Thymus (tissue), 11 donors: Measurements from ENCODE around the gene WDFY3. TPM values are rescaled to one million over a fixed set of nuclear protein-coding genes. Genes with fewer than 3 reads are reported as not detected.

Experiments used
- DNase-seq, 9 donors: peaks; one replicate each; pipeline ENCODE4 v3.0.0-alpha.2; 2013; ENCODE audit warnings: low spot score in 9 of 9, low read depth in 6 of 9, missing footprints in 1 of 9
- H3K27ac ChIP-seq, 2 donors: one replicate each; pipeline ENCODE4 v1.5.1; 2013; ENCODE audit warnings: control low read depth in 1 of 2, low read depth in 1 of 2, low read length in 1 of 2, mild to moderate bottlenecking in 1 of 2, moderate library complexity in 1 of 2
- H3K27me3 ChIP-seq, 2 donors: one replicate each; pipeline ENCODE4 v1.5.1; 2013; ENCODE audit warnings: low read length in 1 of 2; ENCODE audit not compliant: control insufficient read depth in 2 of 2, insufficient read depth in 1 of 2
- H3K36me3 ChIP-seq, 2 donors: one replicate each; pipeline ENCODE4 v1.5.1; 2013; ENCODE audit warnings: low read length in 1 of 2, mild to moderate bottlenecking in 1 of 2, moderate library complexity in 1 of 2; ENCODE audit not compliant: control insufficient read depth in 2 of 2, insufficient read depth in 2 of 2
- H3K4me1 ChIP-seq, 2 donors: one replicate each; pipeline ENCODE4 v1.5.1; 2013; ENCODE audit warnings: low read length in 2 of 2; ENCODE audit not compliant: control insufficient read depth in 2 of 2, insufficient read depth in 2 of 2
- H3K4me3 ChIP-seq, 2 donors: one replicate each; pipeline ENCODE4 v1.5.1; 2013; ENCODE audit warnings: low read length in 2 of 2, control low read depth in 1 of 2, mild to moderate bottlenecking in 1 of 2
- H3K9me3 ChIP-seq, 2 donors: one replicate each; pipeline ENCODE4 v1.5.1; 2013; ENCODE audit warnings: low read length in 1 of 2, mild to moderate bottlenecking in 1 of 2; ENCODE audit not compliant: control insufficient read depth in 2 of 2, insufficient read depth in 1 of 2
- WGBS: extraction: QIAGEN DNeasy Blood & Tissue Kit; methylation state at CpG from one replicate; pipeline ENCODE4 v1.1.7; 2013; 5-methylcytosine and 5-hydroxymethylcytosine counted together
- polyA plus RNA-seq: library from polyadenylated mRNA; stranded (reverse); fragments of 200-250 nt; gene quantifications from one replicate; pipeline ENCODE4 v1.2.3, GENCODE V29; 2013
- total RNA-seq: library from RNA; stranded (reverse); fragments of 120-200 nt; gene quantifications from one replicate; pipeline ENCODE4 v1.2.4, GENCODE V29; 2013
- donor health status: healthy.

WDFY3 gene
- total and polyA plus RNA-seq, 2 donors = 4.8 to 8.3 TPM

GRCh38 chr4:84954982-84955567 lies 11.4 kb downstream of the WDFY3 start:
- Histone ChIP-seq H3K27me3 (no peaks in the 10 kb centered on the region), H3K9me3 (no peaks in the 10 kb centered on the region), H3K36me3 (no peaks in the 10 kb centered on the region), H3K4me3 (no peak overlapping the region), H3K27ac (no peak overlapping the region), H3K4me1 (no peaks in the 10 kb centered on the region)
- DNase-seq = no peak
- WGBS = 97% methylated on average over 6 of the region's 6 CpGs

DNA sequence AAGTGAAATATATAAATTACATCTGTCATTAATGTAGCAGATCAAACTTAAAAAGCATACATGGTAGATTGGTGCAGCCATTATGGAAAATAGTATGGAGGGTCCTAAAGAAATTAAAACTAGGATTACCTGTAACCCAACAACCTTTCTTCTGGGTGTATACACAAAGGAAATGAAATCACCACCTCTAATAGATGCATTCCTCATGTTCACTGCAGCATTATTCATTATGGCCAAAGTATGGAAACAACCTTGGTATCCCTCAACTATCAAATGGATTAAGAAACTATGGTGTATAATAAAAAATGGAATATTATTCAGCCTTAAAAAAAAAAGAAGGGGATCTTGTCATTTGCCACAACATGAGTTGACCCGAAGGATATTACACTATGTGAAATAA lies 13.7 kb downstream of the WDFY3 start:
- no peak for DNase-seq
- Histone ChIP-seq H3K36me3 (no peaks in the 10 kb centered on the region), H3K4me3 (no peak overlapping the region), H3K27ac (no peak overlapping the region), H3K9me3 (no peaks in the 10 kb centered on the region), H3K4me1 (no peaks in the 10 kb centered on the region), H3K27me3 (no peaks in the 10 kb centered on the region)
- WGBS = 99% methylated on average over 1 of the region's 1 CpG

GRCh38 chr4:84952004-84952403 lies 14.5 kb downstream of the WDFY3 start:
- 0% methylated on average over 1 of the region's 1 CpG for WGBS
- no peak overlapping the region for H3K27ac ChIP-seq
- no peak for DNase-seq
- no peaks in the 10 kb centered on the region for H3K27me3 ChIP-seq
- no peaks in the 10 kb centered on the region for H3K4me1 ChIP-seq
- H3K36me3 ChIP-seq = no peaks in the 10 kb centered on the region
- H3K9me3 ChIP-seq = no peaks in the 10 kb centered on the region
- H3K4me3 ChIP-seq = no peak overlapping the region

DNA sequence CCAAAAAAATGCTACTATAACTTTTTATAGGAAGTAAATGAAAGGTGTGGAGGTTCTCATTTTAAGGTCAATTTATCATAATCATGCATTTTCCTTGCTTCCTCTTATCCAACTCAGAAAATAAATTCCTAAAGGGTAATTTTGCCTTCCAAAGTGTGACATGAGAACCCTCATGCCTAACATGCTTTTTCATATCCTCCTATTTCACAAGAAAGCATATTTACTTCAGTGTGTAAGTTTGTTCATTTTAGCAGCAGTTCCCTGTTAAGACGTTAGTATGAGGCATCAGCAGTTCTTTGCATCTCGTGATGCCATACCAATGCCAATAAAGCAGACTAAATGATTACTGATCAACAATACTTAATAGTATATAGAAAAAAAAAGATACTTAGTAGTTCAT lies 18.4 kb downstream of the WDFY3 start:
- Histone ChIP-seq H3K27ac (no peak overlapping the region), H3K9me3 (no peaks in the 10 kb centered on the region), H3K27me3 (no peaks in the 10 kb centered on the region), H3K4me1 (no peaks in the 10 kb centered on the region), H3K4me3 (no peak overlapping the region), H3K36me3 (no peaks in the 10 kb centered on the region)
- WGBS = 86% methylated on average over 2 of the region's 2 CpGs
- DNase-seq = no peak

GRCh38 chr4:84944947-84945346 lies 21.5 kb downstream of the WDFY3 start:
- no peak overlapping the region for H3K4me3 ChIP-seq
- H3K4me1 ChIP-seq = no peaks in the 10 kb centered on the region
- H3K9me3 ChIP-seq = no peaks in the 10 kb centered on the region
- H3K36me3 ChIP-seq = no peaks in the 10 kb centered on the region
- no peak for DNase-seq
- no peak overlapping the region for H3K27ac ChIP-seq
- no peaks in the 10 kb centered on the region for H3K27me3 ChIP-seq
- 75% methylated on average over 1 of the region's 1 CpG for WGBS

DNA sequence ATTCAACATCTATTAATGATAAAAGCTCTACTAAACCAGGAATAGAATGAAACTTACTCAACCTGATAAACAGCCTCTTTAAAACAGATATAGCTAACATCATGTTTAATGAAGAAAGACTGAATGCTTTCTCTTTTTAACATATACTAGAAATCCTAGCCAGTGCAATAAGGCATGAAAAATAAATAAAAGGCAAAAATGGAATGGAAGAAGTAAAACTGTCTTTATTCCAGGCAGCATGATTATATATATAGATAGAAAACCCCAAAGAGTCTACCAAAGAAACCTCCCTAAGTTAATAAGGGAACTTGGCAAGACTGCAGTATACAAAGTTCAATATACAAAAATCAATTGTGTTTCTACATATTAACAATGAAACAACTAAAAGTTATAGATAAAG lies 25.5 kb downstream of the WDFY3 start:
- H3K36me3 ChIP-seq = no peaks in the 10 kb centered on the region
- no peaks in the 10 kb centered on the region for H3K9me3 ChIP-seq

DNA sequence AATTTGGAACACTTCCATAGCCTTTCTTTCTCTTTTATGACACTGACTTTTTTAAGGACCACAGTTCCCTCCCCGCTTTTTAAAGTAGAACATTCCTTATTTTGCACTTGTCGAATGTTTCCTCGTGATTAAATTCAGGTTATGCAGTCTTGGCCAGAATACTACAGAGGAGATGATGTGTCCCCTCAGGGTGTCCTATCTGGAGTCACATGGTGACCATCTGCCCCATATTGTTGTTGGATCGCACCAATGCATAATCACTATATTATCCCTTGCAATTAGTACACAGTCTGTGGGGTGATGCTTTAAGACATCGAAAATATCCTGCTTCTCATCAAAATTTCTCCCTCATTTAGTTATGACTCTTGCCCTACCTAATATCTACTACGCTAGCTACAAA lies 27.4 kb downstream of the WDFY3 start:
- Histone ChIP-seq H3K4me1 (no peaks in the 10 kb centered on the region), H3K27me3 (no peaks in the 10 kb centered on the region), H3K36me3 (no peaks in the 10 kb centered on the region), H3K4me3 (no peak overlapping the region), H3K9me3 (no peaks in the 10 kb centered on the region), H3K27ac (no peak overlapping the region)
- no peak for DNase-seq
- WGBS = 95% methylated on average over 6 of the region's 6 CpGs

More for the DNA sequence above, 25.5 kb downstream of the WDFY3 start:
- DNase-seq = no peak
- Histone ChIP-seq H3K4me3 (no peak overlapping the region), H3K27me3 (no peaks in the 10 kb centered on the region), H3K27ac (no peak overlapping the region), H3K4me1 (no peaks in the 10 kb centered on the region)

GRCh38 chr4:84938316-84938715 lies 28.2 kb downstream of the WDFY3 start:
- 91% methylated on average over 2 of the region's 2 CpGs for WGBS
- Histone ChIP-seq H3K27me3 (no peaks in the 10 kb centered on the region), H3K27ac (no peak overlapping the region), H3K9me3 (no peaks in the 10 kb centered on the region), H3K36me3 (no peaks in the 10 kb centered on the region), H3K4me3 (no peak overlapping the region), H3K4me1 (no peaks in the 10 kb centered on the region)
- no peak for DNase-seq

GRCh38 chr4:84937381-84937977 lies 29.0 kb downstream of the WDFY3 start:
- Histone ChIP-seq H3K4me1 (no peaks in the 10 kb centered on the region), H3K4me3 (no peak overlapping the region), H3K27me3 (no peaks in the 10 kb centered on the region), H3K9me3 (no peaks in the 10 kb centered on the region), H3K36me3 (no peaks in the 10 kb centered on the region), H3K27ac (no peak overlapping the region)
- WGBS = 95% methylated on average over 3 of the region's 3 CpGs
- DNase-seq = no peak
